RCC 7860 (cell line): ENCODE results near the gene IVNS1ABP.

Experiments
- DNase-seq: peaks from one replicate; pipeline ENCODE4 v3.0.0-alpha.2; 2015; ENCODE audit warnings: low spot score
- FAIRE-seq: peaks from 2 replicates; lab custom pipeline; 2012; peaks lifted over from hg19 to GRCh38; lab: Jason Lieb, UNC

Gene IVNS1ABP

DNA sequence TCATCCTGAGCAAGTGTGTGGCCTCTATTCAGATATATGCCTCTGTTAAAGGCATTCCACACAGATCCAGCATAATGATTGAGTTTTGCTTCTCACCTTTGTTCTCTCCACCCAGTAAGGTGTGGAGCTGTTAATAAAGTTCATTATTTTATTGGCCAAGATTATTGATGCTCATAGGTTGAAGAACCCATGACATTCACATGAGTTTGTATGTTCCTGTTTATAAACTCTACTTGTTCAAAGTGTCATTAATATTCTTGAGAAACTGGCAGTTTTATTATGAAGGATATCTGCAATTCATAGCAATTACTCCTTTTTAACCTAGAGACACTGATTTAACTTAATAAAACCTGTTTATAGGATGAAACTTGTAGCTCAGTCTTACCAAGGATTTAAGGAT, 22.0 kb downstream of the IVNS1ABP start:
- FAIRE-seq: no peak

DNA sequence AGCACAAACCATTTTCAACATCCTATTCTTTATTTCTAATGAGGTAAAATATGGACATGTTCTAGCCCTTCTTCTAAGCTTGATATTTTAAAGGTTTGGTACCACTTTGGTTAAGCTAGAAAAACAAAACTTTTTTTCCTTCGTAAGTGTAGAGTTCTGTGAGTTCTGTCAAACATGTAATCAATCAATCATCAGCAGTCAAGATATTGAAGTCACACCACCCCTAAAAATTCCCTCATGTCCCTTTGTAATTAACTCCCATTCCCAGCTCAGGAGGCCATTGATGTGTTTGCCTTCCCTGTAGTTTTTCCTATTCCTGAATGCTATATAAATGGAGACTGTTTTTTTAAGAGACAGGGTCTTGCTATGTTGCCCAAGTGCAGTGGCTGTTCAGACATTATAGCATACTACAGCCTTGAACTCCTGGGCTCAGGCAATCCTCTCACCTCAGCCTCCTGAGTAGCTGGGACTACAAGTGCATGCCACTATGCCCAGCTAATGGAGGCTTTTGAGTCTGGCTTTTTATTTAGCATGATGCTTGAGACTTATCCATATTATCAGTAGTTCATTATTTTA, 23.0 kb downstream of the IVNS1ABP start:
- FAIRE-seq (no peak), DNase-seq (no peak)

More for the DNA sequence above, 22.0 kb downstream of the IVNS1ABP start:
- DNase-seq: no peak

DNA sequence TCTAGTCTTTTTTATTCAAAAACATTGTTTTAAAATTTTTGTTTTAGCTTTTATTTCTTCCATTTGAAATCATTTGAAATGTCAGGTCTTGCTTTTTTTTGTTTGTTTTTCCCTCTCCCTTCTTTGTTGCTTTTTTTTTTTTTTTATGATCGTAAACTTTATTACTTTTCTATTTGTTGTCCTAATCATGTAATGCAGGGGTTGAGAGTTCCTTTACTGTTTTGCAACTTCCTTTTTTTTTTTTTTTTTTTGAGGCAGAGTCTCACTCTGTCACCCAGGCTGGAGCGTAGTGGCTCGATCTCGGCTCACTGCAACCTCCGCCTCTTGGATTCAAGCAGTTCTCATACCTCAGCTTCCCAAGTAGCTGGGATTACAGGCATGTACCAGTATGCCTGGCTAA, 24.8 kb downstream of the IVNS1ABP start:
- DNase-seq (no peak), FAIRE-seq (no peak)

DNA sequence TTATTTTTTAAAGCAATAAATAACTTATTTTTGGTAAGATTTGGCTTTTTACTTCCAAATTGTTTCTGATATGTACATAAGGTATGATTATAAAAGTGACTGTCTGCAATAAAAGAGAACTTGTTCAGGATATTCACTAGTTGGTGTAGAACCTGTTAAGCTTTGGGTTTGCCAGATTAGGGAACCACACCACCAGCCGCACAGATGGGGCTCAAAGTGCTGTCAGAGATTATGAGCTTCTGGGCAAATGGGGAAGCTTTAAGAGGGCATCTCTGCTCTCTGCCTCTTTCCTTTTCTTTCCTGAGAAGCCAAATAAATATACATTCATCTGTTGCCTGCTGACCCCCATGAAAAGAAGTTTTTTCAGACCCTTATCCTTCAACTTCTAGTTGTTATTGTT, 25.4 kb downstream of the IVNS1ABP start:
- no peak for DNase-seq
- no peak for FAIRE-seq

DNA sequence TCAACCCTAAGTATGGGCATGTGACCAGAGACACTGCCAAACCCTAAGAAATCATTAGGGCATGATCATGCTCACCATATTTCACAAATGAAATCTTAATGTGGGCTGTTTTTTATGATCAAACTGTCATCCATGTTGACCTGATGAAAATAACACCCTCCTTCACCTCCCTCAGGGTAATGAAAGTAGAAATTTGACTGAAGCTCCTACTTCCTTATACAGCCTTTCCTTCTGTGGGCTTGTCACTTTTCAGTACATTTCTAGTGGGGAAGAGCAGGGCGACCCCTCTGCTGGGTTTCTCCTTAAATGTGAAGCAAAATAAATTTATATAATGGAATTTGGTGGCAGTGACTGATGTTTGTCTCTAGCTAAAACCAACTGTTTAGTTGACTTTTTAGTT, 25.9 kb downstream of the IVNS1ABP start:
- FAIRE-seq (no peak), DNase-seq (no peak)

DNA sequence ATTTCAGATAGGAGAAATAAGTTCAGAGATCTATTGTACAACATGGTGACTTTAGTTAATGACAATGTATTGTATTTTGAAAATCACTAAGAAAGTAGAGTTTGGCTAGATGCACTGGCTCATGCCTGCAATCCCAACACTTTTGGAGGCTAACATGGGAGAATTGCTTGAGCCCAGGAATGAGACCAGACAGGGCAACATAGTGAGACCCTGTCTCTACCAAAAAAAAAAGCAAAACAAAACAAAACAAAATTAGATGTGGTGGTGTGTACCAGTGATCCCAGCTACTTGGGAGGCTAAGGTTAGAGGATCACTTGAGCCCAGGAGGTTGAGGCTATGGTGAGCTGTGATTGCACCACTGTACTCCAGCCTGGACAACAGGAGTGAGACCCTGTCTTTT, 27.2 kb downstream of the IVNS1ABP start:
- DNase-seq (no peak), FAIRE-seq (no peak)

DNA sequence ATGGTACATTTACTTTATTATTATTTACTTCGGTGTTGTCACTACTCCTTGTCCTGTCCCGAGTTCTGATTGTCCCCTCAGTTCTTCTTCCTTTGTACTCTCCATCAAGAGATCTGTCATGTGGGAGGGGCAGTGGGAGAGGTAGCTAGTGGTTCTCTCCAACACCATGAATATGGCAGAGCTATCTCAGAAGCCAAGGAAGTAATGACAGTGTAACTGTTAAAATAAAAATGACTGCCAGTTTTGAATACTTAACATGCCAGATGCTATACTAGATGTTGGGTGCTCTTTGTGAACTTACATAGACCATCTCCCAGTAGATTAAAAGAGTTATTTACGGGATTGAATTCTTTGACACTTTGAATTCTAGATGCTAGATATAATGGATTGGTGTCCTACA, 28.6 kb downstream of the IVNS1ABP start:
- no peak for FAIRE-seq
- no peak for DNase-seq

DNA sequence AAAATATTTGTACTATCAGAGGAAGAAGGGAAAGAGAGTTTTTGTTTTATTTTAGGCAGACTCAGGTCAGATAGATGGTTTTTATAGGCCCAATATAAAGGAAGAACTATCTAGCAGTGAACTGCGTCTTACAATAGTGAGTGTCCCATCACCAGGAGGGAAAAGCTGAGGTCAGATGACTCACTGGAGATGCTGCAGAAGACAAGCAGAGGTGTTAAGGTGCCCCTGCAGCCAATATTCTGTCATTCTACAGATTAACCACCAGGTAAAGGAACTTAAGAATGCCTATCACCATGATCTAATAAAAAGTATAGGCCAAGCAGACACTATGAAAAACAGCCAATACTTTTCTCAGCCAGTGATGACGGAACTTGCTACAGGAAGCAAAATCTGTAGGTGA, 29.6 kb downstream of the IVNS1ABP start:
- DNase-seq (no peak), FAIRE-seq (no peak)

DNA sequence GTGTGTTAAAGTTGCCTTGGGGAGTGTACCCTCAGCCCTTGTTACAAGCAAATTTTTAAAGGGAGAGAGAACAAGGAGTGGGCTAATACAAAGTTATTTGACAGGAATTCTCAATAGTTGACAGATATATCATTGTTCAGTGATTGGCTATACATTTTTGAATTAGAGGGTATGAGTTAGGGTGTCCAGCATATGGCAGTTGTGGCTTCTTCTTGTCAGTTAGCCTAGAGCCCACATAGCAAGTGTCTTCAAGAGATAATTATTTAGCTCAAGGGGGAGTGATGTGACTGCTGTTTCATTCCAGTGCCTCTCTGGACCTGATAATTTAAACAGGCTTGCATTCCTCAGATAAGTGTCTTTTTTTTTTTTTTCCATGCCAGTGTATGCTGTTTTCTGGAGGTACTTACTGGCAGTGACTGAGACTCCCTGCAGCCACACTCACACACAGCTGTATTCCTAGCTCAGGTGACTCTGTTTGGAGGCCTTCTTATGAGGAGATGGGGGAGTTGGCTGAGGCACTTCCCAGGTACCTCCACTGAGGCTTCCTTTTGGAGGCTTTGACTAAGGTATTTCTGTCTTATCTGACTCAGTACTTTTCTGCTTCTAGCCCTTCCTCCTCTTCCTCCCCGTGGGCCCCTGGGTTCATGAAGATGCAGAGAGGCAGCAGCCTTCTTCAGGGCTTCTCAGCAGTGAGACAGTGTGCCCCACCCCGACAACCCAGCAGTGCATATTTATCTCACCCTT, 32.3 kb downstream of the IVNS1ABP start:
- no peak for DNase-seq
- FAIRE-seq: no peak

DNA sequence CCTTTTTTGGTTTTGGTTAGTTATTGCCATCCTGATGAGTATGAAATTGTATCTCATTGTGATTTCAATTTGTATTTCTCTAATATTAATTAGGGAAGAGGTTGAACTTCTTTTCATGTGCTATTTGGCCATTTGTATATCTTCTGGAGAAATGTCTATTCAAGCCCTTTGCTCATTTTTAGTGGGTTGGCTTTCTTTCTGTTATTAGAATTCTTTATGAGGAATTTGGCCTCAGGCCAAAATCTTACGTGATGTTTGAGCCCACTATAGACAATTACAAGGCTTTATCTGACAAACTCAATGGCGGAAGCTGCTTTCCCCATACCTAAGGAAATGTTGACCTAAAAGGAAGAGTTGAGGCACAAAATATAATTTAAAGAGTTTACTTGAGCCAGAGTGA, 32.9 kb downstream of the IVNS1ABP start:
- FAIRE-seq: no peak

DNA sequence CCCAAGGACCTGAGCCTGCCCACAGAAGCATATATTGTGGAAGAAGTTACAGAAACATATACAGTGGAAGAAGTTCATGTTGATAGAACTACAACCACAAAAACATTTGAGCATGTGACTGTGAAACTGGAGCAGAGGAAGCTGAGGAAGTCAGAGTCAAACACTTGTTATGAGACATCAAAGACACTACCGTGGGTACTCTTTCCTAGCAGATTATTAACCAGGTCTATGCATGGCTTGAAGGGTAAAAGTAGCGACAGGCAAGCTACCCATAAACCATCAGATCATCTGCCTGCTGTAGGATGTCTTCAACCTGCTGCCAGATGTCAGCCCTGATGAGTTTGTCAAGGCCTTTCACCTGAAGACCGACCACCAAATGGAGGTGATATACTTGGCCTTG, 35.8 kb downstream of the IVNS1ABP start:
- DNase-seq: no peak
- no peak for FAIRE-seq

More for the DNA sequence above, 32.9 kb downstream of the IVNS1ABP start:
- no peak for DNase-seq

DNA sequence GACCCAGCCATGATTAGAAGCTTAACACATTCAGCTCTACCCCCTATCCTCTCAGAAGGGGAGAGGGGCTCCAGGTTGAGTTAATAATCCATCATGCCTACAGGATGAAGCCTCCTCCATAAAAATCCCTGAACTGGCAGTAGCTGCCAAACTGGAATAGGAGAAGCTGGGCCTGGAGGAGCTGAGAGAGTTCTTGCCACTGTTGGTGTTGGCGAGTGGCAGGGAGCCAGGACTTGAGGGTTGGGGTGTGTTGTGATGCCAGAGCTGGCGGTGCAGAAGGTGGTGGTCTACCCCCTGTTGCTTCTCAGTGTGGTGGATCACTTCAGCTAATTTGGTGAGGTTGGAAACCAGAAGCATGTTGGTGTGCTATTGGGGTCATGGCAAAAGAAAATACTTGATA, 36.5 kb downstream of the IVNS1ABP start:
- no peak for FAIRE-seq
- no peak for DNase-seq

DNA sequence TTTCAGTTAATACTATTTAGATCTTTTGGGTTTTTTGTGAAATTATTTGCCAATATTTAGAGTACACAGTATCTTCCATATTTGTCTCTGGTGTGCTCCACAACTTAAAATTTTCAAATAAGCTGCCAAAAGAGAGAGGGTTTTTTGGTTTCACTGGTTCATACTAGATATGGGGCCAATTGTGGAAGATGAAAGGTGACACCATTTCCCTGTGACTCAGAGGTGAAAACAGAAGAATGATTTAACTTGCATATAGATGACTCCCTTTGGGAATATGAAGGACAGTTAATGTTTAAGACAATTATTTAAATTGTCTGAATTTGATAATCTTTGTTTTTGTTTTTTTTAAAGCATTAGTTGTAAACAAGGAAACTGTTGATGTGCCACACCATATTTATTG, 37.5 kb downstream of the IVNS1ABP start:
- DNase-seq (no peak), FAIRE-seq (no peak)

DNA sequence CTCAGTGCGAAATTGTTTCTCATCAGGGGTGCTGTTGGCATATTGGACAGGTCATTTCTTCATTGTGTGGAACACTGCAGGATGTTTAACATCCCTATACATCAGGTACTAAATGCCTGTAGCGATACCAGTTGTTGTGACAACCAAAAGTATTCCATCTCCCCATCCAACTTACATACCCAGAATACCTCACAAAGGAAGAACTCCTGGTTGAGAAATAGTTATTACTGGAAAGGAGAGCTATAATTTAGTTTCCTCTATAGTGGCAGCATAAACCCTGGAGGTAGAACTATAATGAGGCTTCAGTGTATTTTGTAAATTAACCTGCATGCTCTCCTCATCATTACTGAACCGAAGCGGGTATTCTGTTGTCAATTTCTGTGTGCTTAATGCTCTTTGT, 45.1 kb downstream of the IVNS1ABP start:
- DNase-seq (no peak), FAIRE-seq (no peak)

DNA sequence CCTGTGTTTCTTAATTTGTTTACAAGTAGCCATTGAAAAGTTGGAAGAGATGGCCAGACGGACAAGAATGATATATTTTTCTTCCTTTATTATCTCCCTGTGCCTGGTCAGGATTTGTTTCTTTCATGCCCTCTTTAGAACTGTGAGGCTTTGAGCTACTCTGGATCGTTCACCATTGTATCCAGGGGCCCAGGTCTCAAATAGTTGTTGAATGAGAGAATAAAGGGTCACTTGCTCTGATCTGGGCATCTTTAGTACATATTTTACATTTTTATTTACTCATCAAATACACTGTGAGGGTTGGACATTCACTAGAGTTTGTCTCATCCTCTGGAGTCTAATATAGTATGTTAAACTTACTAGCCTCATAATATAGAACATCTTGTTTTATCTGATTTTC, 48.7 kb downstream of the IVNS1ABP start:
- DNase-seq (no peak), FAIRE-seq (no peak)

DNA sequence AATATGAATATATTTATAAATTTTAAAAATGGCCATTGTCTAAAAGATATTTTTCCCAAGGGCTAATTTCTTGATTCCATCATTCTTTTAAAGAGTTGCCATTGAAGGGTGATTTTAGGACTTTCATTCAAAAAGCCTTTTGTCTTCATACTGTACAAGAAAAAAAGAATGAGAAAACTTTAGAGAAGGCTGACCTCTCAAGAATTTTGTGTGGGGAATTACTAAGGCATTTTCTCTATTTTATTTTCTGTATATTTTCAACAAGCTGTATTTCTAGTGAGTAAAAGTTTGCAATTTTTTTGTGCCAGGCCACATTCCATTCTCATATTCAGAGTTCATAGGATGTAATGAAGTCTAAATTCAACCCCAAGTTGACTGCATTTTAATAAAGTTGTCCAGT, 49.3 kb downstream of the IVNS1ABP start:
- DNase-seq: no peak

DNA sequence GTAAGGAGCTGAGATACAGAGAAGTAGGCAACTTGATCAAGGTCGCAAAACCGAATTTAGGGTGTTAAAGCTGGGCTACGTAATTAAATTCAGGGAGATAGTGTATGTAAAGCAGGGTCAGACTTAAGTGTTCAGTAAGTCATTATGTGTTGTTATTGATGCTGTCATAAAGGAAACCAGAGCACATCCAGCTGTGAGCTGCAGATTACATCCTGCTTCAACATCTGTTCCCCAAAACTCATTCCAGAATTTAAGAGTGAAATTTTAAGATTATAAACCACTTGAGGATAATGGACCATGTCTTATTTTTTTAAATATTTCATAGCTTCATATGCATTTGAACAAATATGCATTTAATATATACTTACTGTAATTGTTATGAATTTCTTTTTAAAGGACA, 49.7 kb downstream of the IVNS1ABP start:
- no peak for DNase-seq
- no peak for FAIRE-seq

More for the DNA sequence above, 49.3 kb downstream of the IVNS1ABP start:
- no peak for FAIRE-seq

DNA sequence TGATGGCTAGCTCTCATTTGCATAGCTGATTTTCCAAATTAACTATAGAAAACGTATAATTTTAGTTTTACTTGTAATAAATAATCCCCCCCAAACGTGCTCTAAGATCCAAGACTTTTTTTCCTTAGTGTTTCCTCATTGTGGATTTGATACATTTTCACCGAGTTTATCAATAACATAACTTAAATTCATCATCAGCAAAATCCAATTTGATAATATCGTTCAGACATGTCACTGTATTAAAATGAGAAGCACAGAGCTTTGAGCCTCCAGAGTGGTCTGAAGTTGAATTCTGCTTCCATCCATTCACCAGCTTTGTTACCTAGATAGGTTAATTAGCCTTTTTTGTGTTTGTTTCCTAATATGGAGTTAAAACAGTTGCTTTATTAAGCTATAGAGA, 51.7 kb downstream of the IVNS1ABP start:
- DNase-seq (no peak), FAIRE-seq (no peak)

DNA sequence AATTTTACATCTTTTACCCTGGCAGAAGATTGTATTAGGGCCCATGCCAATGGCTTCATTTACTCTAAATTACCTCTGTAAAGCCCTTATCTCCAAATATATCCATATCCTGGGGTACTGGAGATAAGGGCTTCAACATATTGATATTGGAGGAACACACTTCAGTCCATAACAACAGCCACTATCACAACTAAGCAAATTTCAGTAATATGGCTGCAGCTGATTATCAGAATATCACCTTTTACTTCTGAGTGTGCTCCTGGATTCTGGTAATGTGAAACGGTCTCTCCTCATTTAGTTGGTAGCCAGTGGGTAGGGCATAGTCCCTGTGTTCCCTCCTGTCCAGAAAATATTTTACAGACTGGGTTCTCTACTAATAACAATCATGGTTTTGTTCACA, 53.3 kb downstream of the IVNS1ABP start:
- FAIRE-seq (no peak), DNase-seq (no peak)

DNA sequence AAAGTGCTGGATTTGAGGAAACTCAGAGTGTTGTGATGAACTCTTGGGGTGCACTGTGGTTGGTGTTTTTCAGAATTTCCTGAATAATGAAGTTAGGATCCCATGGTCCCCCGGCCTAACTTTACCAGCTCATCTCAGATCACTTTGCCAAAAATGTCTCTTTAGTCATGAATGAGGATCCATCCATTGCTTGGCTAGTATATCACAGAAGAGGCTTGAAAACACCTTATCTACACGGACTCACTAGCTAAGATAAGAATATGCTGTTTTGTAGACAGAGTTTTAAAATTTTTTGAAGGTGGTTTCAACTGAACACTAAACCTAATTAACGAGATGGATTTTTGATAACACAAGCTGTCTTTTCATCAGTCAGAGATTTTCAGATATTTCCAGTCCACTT, 53.8 kb downstream of the IVNS1ABP start:
- FAIRE-seq (no peak), DNase-seq (no peak)

DNA sequence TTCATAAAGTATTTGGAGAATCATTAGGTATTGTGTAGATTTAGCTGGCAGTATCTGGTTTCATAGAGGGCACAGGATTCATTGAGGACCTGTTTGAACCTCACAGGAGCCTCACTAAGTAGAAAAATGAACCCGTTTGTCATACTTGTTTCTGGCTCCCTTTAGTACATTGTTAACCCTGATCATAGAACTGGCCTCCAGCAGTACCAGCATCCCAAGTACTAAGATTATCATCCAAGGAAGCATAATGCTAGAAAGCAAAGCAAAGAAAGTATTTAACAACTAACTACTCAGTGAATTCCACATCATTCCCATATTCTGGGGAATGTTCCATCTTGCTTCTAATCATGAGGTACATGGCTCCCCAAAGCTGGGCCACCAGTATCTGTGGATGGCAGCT, 54.9 kb downstream of the IVNS1ABP start:
- no peak for FAIRE-seq
- no peak for DNase-seq

DNA sequence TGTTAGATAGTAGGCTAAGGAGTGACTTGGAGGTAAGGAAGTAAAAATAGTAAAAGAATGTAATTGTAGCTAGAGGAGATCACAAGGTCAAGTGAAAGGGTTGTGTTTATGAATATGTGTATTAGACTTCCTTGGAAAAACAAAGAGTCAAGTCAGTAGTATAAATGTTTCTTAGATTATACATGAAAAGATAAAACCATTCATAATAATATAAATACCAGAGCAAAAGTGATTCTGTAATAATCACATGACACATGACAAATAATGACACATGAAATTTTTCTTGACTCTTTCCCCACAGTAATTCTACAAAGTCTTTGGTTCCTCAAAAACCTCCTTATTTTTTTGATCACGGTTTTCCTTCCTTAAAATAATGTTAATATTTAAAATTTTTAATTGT, 56.4 kb downstream of the IVNS1ABP start:
- no peak for FAIRE-seq
- no peak for DNase-seq

DNA sequence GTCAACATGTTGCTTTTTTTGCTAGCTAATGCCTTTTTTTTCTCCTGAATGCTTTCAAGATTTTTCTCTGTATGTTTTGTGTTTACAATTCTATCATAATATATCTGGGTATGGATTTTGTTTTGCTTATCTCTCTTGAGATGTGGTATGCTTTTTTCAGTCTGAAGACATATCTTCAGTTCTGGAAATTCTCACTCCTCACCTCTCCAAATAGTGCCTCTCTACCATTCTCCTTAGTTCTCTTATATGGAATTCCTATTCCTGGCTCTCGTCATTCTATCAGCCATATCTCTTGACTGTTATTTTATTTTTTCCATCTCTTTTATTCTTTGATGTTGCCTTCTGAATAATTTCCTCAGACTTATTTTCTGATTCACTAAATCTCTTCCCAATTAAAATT, 58.4 kb downstream of the IVNS1ABP start:
- DNase-seq (no peak), FAIRE-seq (no peak)
